H9 (cell line): Measurements from ENCODE around the gene ADTRP. TPM values are rescaled to one million over a fixed set of nuclear protein-coding genes. Genes with fewer than 3 reads are reported as not detected.

Source experiments
- DNase-seq: peaks from one replicate; pipeline ENCODE4 v3.0.0-alpha.2; 2017
- H2AFZ ChIP-seq: one replicate; pipeline ENCODE4 v1.6.1; 2013; ENCODE audit warnings: mild to moderate bottlenecking, low read length, control low read depth, moderate library complexity
- H2AK5ac ChIP-seq: 2 replicates; pipeline ENCODE4 v1.6.1; 2013; ENCODE audit warnings: low read length, control low read depth, mixed read lengths; ENCODE audit not compliant: insufficient read length
- H2BK120ac ChIP-seq: one replicate; pipeline ENCODE4 v1.6.1; 2013; ENCODE audit warnings: low read depth, mild to moderate bottlenecking, low read length, control low read depth, inconsistent platforms; ENCODE audit not compliant: poor library complexity, severe bottlenecking
- H2BK12ac ChIP-seq: 2 replicates; pipeline ENCODE4 v1.6.1; 2013; ENCODE audit warnings: low read length, control low read depth, mixed read lengths, low read depth; ENCODE audit not compliant: insufficient read length
- H2BK15ac ChIP-seq: 2 replicates; pipeline ENCODE4 v1.6.1; 2013; ENCODE audit warnings: low read depth, low read length, control low read depth
- H2BK20ac ChIP-seq: one replicate; pipeline ENCODE4 v1.6.1; 2013; ENCODE audit warnings: low read depth, mild to moderate bottlenecking, low read length, control low read depth, inconsistent platforms; ENCODE audit not compliant: poor library complexity, severe bottlenecking
- H2BK5ac ChIP-seq: 2 replicates; pipeline ENCODE4 v1.6.1; 2013; ENCODE audit warnings: low read length, control low read depth, mixed read lengths; ENCODE audit not compliant: insufficient read length
- H3K14ac ChIP-seq: 2 replicates; pipeline ENCODE4 v1.6.1; 2013; ENCODE audit warnings: low read length, control low read depth; ENCODE audit not compliant: insufficient read depth
- H3K18ac ChIP-seq: 2 replicates; pipeline ENCODE4 v1.6.1; 2013; ENCODE audit warnings: low read depth, mild to moderate bottlenecking, mixed read lengths, low read length, control low read depth; ENCODE audit not compliant: insufficient read length
- H3K23ac ChIP-seq: 2 replicates; pipeline ENCODE4 v1.6.1; 2013; ENCODE audit warnings: low read length, control low read depth, mixed read lengths, low read depth; ENCODE audit not compliant: insufficient read length
- H3K23me2 ChIP-seq: 2 replicates; pipeline ENCODE4 v1.6.1; 2013; ENCODE audit warnings: low read depth, mild to moderate bottlenecking, mixed read lengths, low read length, control low read depth; ENCODE audit not compliant: insufficient read length, poor library complexity, severe bottlenecking
- H3K27ac ChIP-seq: 2 replicates; pipeline ENCODE4 v1.5.1; 2013; ENCODE audit warnings: low read length, control low read depth, mixed read lengths, low read depth; ENCODE audit not compliant: insufficient read length
- H3K27me3 ChIP-seq: 2 replicates; pipeline ENCODE4 v1.6.1; 2013; ENCODE audit warnings: low read length, control low read depth, inconsistent platforms; ENCODE audit not compliant: insufficient read depth
- H3K4ac ChIP-seq: 2 replicates; pipeline ENCODE4 v1.6.1; 2013; ENCODE audit warnings: low read depth, mild to moderate bottlenecking, control low read depth, inconsistent platforms, low read length, moderate library complexity
- H3K4me1 ChIP-seq: 2 replicates; pipeline ENCODE4 v1.6.1; 2013; ENCODE audit warnings: low read length, control low read depth, inconsistent platforms; ENCODE audit not compliant: insufficient read depth
- H3K4me2 ChIP-seq: 2 replicates; pipeline ENCODE4 v1.6.1; 2013; ENCODE audit warnings: low read length, control low read depth, mixed read lengths; ENCODE audit not compliant: insufficient read length, insufficient read depth
- H3K56ac ChIP-seq: 2 replicates; pipeline ENCODE4 v1.6.1; 2013; ENCODE audit warnings: low read depth, mild to moderate bottlenecking, mixed read lengths, low read length, control low read depth; ENCODE audit not compliant: insufficient read length
- H3K79me1 ChIP-seq: 2 replicates; pipeline ENCODE4 v1.6.1; 2013; ENCODE audit warnings: low read depth, mild to moderate bottlenecking, moderate library complexity, low read length, control low read depth, inconsistent platforms; ENCODE audit not compliant: insufficient read depth, poor library complexity, severe bottlenecking
- H3K79me2 ChIP-seq: 2 replicates; pipeline ENCODE4 v1.6.1; 2013; ENCODE audit warnings: low read length, control low read depth, inconsistent platforms; ENCODE audit not compliant: insufficient read depth
- H3K9ac ChIP-seq: 2 replicates; pipeline ENCODE4 v1.6.1; 2013; ENCODE audit warnings: low read length, control low read depth, mixed read lengths; ENCODE audit not compliant: insufficient read length; ENCODE audit errors: extremely low read depth
- H3K9me3 ChIP-seq: one replicate; pipeline ENCODE4 v1.6.1; 2013; ENCODE audit warnings: low read depth, low read length, inconsistent platforms; ENCODE audit not compliant: control insufficient read depth
- H3T11ph ChIP-seq: one replicate; pipeline ENCODE4 v1.6.1; 2013; ENCODE audit warnings: mild to moderate bottlenecking, low read length, control low read depth, inconsistent platforms
- H4K20me1 ChIP-seq: one replicate; pipeline ENCODE4 v1.6.1; 2013; ENCODE audit not compliant: control insufficient read depth, insufficient read length, insufficient read depth
- H4K5ac ChIP-seq: 2 replicates; pipeline ENCODE4 v1.6.1; 2013; ENCODE audit warnings: low read depth, mild to moderate bottlenecking, mixed read lengths, low read length, control low read depth; ENCODE audit not compliant: insufficient read length
- H4K8ac ChIP-seq: replicated peaks from 2 replicates; pipeline ENCODE4 v1.6.1; 2013; ENCODE audit warnings: low read length, control low read depth, mixed read lengths, low read depth; ENCODE audit not compliant: insufficient read length
- H4K91ac ChIP-seq: 2 replicates; pipeline ENCODE4 v1.6.1; 2013; ENCODE audit warnings: low read depth, mild to moderate bottlenecking, moderate library complexity, mixed read lengths, low read length, control low read depth; ENCODE audit not compliant: insufficient read length
- H3K27ac Mint-ChIP-seq, 3 experiments: 2 replicates in 2 of 3; 3 replicates in 1 of 3; pipeline ENCODE4 v1.8.0; 2020 to 2021; ENCODE audit warnings: mixed read lengths in 3 of 3, mild to moderate bottlenecking in 1 of 3, moderate library complexity in 1 of 3
- H3K27me3 Mint-ChIP-seq: 2 replicates; pipeline ENCODE4 v1.8.0; 2021; ENCODE audit warnings: low read depth, mild to moderate bottlenecking, moderate library complexity, mixed read lengths
- H3K36me3 Mint-ChIP-seq, 3 experiments: 2 replicates in 2 of 3; 3 replicates in 1 of 3; pipeline ENCODE4 v1.8.0; 2020 to 2021; ENCODE audit warnings: low read depth in 3 of 3, mixed read lengths in 3 of 3; ENCODE audit not compliant: insufficient read depth in 1 of 3
- H3K4me1 Mint-ChIP-seq, 2 experiments: 2 replicates each; pipeline ENCODE4 v1.8.0; 2020; ENCODE audit warnings: mixed read lengths in 2 of 2
- H3K4me3 Mint-ChIP-seq, 2 experiments: 2 replicates in 1 of 2; 3 replicates in 1 of 2; pipeline ENCODE4 v1.8.0; 2020 to 2021; ENCODE audit warnings: mild to moderate bottlenecking in 2 of 2, mixed read lengths in 2 of 2, moderate library complexity in 1 of 2
- H3K9me3 Mint-ChIP-seq, 2 experiments: 2 replicates in 1 of 2; 3 replicates in 1 of 2; pipeline ENCODE4 v1.8.0; 2020; ENCODE audit warnings: mild to moderate bottlenecking in 2 of 2, mixed read lengths in 2 of 2, moderate library complexity in 1 of 2
- WGBS: extraction: QIAGEN DNeasy Blood & Tissue Kit; methylation state at CpG from one replicate; pipeline ENCODE4 v1.1.7; 2013; ENCODE audit warnings: missing lambda C conversion rate, low lambda C conversion rate, mixed read lengths; ENCODE audit not compliant: insufficient read length; ENCODE audit errors: extremely low coverage; 5-methylcytosine and 5-hydroxymethylcytosine counted together
- total RNA-seq: library from RNA; stranded (reverse); gene quantifications from 2 replicates; pipeline ENCODE4 v1.2.1, GENCODE V29; 2021
- TF ChIP-seq, protein P1 (sequence below): fragments of 200-600 bp; sonication (generic); conservative IDR thresholded peaks from 3 replicates; pipeline ENCODE4 v1.8.0; 2021; ENCODE audit warnings: antibody characterized with exemption, mild to moderate bottlenecking

Gene ADTRP
- total RNA-seq, 1 experiment from 2014 or later = not detected

DNA sequence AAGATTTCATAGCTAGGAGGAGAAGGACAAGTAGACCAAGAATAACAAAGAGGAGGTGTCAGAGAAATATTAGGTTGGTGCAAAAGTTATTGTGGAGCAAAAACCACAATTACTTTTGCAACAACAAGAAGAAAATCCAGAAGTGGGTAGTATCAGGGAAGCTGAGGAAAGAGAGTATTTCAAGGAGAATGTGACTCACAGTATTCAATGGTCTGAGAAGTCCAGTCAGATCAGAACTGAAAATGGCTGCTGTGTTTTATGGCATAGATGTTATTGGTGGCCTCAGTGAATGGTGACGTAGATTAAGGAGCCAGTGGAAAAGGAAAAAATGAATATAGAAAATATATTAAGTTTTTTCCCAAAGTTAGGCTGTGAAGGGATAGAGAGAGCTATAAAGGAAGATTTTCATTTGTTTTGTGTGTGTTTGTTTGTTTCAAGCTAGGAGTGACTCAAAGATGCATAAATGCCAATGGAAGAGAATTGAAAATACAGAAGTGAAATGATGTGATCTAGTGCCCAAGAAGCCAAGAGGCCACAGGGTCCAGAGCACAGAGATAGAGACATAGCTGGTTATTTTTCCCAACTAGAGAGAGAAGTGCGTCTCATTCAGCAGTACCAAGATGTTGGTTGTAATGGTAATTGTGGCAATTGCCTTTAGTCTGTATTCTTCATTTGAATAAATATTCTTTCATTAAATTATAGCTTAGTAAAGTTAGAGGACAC is 112.8 kb downstream of the ADTRP start:
- H3K18ac ChIP-seq = no peak overlapping the region
- TF ChIP-seq, protein P1, sequence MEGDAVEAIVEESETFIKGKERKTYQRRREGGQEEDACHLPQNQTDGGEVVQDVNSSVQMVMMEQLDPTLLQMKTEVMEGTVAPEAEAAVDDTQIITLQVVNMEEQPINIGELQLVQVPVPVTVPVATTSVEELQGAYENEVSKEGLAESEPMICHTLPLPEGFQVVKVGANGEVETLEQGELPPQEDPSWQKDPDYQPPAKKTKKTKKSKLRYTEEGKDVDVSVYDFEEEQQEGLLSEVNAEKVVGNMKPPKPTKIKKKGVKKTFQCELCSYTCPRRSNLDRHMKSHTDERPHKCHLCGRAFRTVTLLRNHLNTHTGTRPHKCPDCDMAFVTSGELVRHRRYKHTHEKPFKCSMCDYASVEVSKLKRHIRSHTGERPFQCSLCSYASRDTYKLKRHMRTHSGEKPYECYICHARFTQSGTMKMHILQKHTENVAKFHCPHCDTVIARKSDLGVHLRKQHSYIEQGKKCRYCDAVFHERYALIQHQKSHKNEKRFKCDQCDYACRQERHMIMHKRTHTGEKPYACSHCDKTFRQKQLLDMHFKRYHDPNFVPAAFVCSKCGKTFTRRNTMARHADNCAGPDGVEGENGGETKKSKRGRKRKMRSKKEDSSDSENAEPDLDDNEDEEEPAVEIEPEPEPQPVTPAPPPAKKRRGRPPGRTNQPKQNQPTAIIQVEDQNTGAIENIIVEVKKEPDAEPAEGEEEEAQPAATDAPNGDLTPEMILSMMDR = no peak
- no peak overlapping the region for H4K5ac ChIP-seq
- H2BK20ac ChIP-seq = no peak overlapping the region
- H3K27me3 Mint-ChIP-seq = no peaks in the 10 kb centered on the region
- no peak overlapping the region for H3K23ac ChIP-seq
- no peak overlapping the region for H3T11ph ChIP-seq
- no peak overlapping the region for H3K27ac ChIP-seq
- H4K20me1 ChIP-seq = no peaks in the 10 kb centered on the region
- no peak overlapping the region for H2BK5ac ChIP-seq
- no peak overlapping the region for H4K8ac ChIP-seq
- H2AK5ac ChIP-seq = no peak overlapping the region
- H3K14ac ChIP-seq = no peak overlapping the region
- H2AFZ ChIP-seq = no peak overlapping the region
- no peaks in the 10 kb centered on the region for H3K4me1 ChIP-seq
- H3K9me3 ChIP-seq = no peaks in the 10 kb centered on the region
- H3K4me2 ChIP-seq = no peak overlapping the region
- H3K4me1 Mint-ChIP-seq = no peaks in the 10 kb centered on the region
- H3K27me3 ChIP-seq = no peaks in the 10 kb centered on the region
- no peak overlapping the region for H3K56ac ChIP-seq
- no peak overlapping the region for H2BK15ac ChIP-seq
- H3K9me3 Mint-ChIP-seq = peaks cover 19 to 30% of the 10 kb centered on the region in 2 experiments
- no peaks in the 10 kb centered on the region for H3K23me2 ChIP-seq
- peaks cover 7 to 19% (median 17%) of the 10 kb centered on the region in 3 experiments; a peak in 6 of 7 replicates for H3K36me3 Mint-ChIP-seq
- no peak overlapping the region for H3K4me3 Mint-ChIP-seq
- H3K79me2 ChIP-seq = no peaks in the 10 kb centered on the region
- H3K27ac Mint-ChIP-seq = no peak overlapping the region
- H2BK12ac ChIP-seq = no peak overlapping the region
- no peak overlapping the region for H4K91ac ChIP-seq
- no peaks in the 10 kb centered on the region for H3K79me1 ChIP-seq
- no peak overlapping the region for H3K4ac ChIP-seq
- DNase-seq = no peak
- WGBS = no CpG with 5 or more reads among the region's 2 CpGs
- H3K9ac ChIP-seq = no peak overlapping the region
- H2BK120ac ChIP-seq = no peak overlapping the region

Other genes starting within 250 kb of the ADTRP start
- gene TMEM170B, start 241.1 kb downstream of the ADTRP start, total RNA-seq = 2.9 and 3.0 TPM in 2 replicates
- 36.5 and 44.2 TPM in 2 replicates for gene HIVEP1, start 233.5 kb upstream of the ADTRP start, total RNA-seq